NCI-H2029 (cell line): ENCODE measurements around the gene ADARB2.

ENCODE experiments used
- DNase-seq: peaks from one replicate; lab custom pipeline; 2025; lab: John Stamatoyannopoulos, UW

Gene ADARB2

GRCh38 chr10:1525354-1526162 lies 211.8 kb downstream of the ADARB2 start:
- DNase-seq, result no peak

- DNase-seq, result peak; percentile 16
These were observed 212.8 kb downstream of the ADARB2 start for GRCh38 chr10:1524540-1524939.

- no peak for DNase-seq
These were observed 214.1 kb downstream of the ADARB2 start for GRCh38 chr10:1523221-1523620.

GRCh38 chr10:1522237-1522636 lies 215.1 kb downstream of the ADARB2 start:
- DNase-seq, result no peak

- DNase-seq, result no peak
These were observed 215.6 kb downstream of the ADARB2 start for GRCh38 chr10:1521741-1522140.

- DNase-seq, result no peak
These were observed 216.3 kb downstream of the ADARB2 start for GRCh38 chr10:1520909-1521565.

- DNase-seq, result no peak
These were observed 217.9 kb downstream of the ADARB2 start for GRCh38 chr10:1519391-1519790.

GRCh38 chr10:1517684-1518083 lies 219.6 kb downstream of the ADARB2 start:
- DNase-seq, result no peak

- DNase-seq, result no peak
These were observed 220.7 kb downstream of the ADARB2 start for GRCh38 chr10:1516492-1517165.

- no peak for DNase-seq
These were observed 221.4 kb downstream of the ADARB2 start for GRCh38 chr10:1515780-1516491.

- no peak for DNase-seq
These were observed 222.1 kb downstream of the ADARB2 start for GRCh38 chr10:1515121-1515779.

- no peak for DNase-seq
These were observed 222.6 kb downstream of the ADARB2 start for GRCh38 chr10:1514681-1515080.

- no peak for DNase-seq
These were observed 224.1 kb downstream of the ADARB2 start for GRCh38 chr10:1513221-1513620.

GRCh38 chr10:1509011-1509530 lies 228.3 kb downstream of the ADARB2 start:
- DNase-seq, result no peak

GRCh38 chr10:1508096-1508495 lies 229.2 kb downstream of the ADARB2 start:
- no peak for DNase-seq

GRCh38 chr10:1507436-1507835 lies 229.9 kb downstream of the ADARB2 start:
- peak; percentile 20 for DNase-seq

- DNase-seq, result no peak
These were observed 232.4 kb downstream of the ADARB2 start for GRCh38 chr10:1504940-1505339.

- DNase-seq, result no peak
These were observed 233.0 kb downstream of the ADARB2 start for GRCh38 chr10:1504286-1504685.

GRCh38 chr10:1502451-1502850 lies 234.9 kb downstream of the ADARB2 start:
- no peak for DNase-seq

- DNase-seq, result no peak
These were observed 237.9 kb downstream of the ADARB2 start for GRCh38 chr10:1499359-1499957.

- no peak for DNase-seq
These were observed 238.5 kb downstream of the ADARB2 start for GRCh38 chr10:1498746-1499358.
